Effector memory CD4-positive, alpha-beta T cell (primary cell): ENCODE results near the gene PEG3.

Source experiments
- DNase-seq, 3 donors: peaks; one replicate each; pipeline ENCODE4 v3.0.0-alpha.2; 2020
- H3K27ac ChIP-seq: 2 replicates; pipeline ENCODE4 v1.7.0; 2013; ENCODE audit warnings: mild to moderate bottlenecking, low read length, moderate library complexity; ENCODE audit not compliant: insufficient read depth, poor library complexity, severe bottlenecking
- H3K27me3 ChIP-seq: replicated peaks from 2 replicates; pipeline ENCODE4 v1.7.0; 2013; ENCODE audit warnings: mild to moderate bottlenecking, low read length; ENCODE audit not compliant: insufficient read depth, control insufficient read depth, poor library complexity, severe bottlenecking
- H3K36me3 ChIP-seq: 2 replicates; pipeline ENCODE4 v1.7.0; 2013; ENCODE audit warnings: mild to moderate bottlenecking, low read length, moderate library complexity; ENCODE audit not compliant: control insufficient read depth, insufficient read depth
- H3K4me1 ChIP-seq: 2 replicates; pipeline ENCODE4 v1.7.0; 2013; ENCODE audit warnings: low read length, mild to moderate bottlenecking; ENCODE audit not compliant: control insufficient read depth, insufficient read depth, poor library complexity, severe bottlenecking
- H3K4me3 ChIP-seq: 2 replicates; pipeline ENCODE4 v1.7.0; 2013; ENCODE audit warnings: low read length, low read depth, mild to moderate bottlenecking; ENCODE audit not compliant: insufficient read depth, poor library complexity, severe bottlenecking
- H3K9me3 ChIP-seq: 2 replicates; pipeline ENCODE4 v1.7.0; 2013; ENCODE audit warnings: mild to moderate bottlenecking, low read length, moderate library complexity; ENCODE audit not compliant: control insufficient read depth

PEG3 gene

DNA sequence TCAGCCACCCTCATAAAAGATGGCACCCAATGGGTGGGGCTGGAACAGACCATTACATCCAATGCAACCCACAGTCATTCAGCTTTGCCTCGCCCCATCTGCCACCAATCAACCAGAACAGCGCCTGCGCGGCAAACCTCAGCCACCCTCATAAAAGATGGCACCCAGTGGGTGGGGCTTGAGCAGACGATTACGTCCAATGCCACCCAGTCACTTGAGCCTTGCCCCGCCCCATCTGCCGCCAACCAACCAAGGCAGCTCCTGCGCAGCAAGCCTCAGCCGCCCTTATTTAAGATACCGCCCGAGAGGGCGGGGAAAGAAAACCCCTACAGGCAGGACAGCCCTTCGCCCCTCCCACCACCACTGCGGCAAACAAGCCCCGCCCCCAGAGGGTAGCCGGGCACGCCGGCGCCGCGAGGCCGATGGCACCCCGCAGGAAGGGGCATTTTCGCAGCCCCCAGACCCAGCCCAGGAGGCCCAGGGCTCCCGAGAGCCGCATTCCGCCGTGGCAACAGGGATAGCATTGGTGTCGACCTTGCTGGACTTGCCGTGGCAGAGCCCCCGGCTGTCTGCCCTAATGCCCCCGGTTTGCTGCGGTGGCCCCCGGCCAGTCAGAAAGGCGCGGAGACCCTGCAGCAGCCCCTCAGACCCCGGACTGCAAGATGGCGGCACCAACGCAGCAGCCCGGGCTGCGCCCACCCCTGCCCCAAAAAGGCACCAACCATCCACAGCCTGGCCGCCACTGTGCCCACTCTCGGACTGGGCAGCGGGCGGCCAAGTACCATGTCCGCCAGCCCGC is 675 bp downstream of the PEG3 start:
- no peaks in the 10 kb centered on the region for H3K27me3 ChIP-seq
- DNase-seq = no peak
- H3K4me1 ChIP-seq = no peaks in the 10 kb centered on the region
- H3K36me3 ChIP-seq = no peaks in the 10 kb centered on the region
- no peak overlapping the region for H3K4me3 ChIP-seq
- H3K27ac ChIP-seq = no peak overlapping the region
- peaks cover 11% of the 10 kb centered on the region for H3K9me3 ChIP-seq

DNA sequence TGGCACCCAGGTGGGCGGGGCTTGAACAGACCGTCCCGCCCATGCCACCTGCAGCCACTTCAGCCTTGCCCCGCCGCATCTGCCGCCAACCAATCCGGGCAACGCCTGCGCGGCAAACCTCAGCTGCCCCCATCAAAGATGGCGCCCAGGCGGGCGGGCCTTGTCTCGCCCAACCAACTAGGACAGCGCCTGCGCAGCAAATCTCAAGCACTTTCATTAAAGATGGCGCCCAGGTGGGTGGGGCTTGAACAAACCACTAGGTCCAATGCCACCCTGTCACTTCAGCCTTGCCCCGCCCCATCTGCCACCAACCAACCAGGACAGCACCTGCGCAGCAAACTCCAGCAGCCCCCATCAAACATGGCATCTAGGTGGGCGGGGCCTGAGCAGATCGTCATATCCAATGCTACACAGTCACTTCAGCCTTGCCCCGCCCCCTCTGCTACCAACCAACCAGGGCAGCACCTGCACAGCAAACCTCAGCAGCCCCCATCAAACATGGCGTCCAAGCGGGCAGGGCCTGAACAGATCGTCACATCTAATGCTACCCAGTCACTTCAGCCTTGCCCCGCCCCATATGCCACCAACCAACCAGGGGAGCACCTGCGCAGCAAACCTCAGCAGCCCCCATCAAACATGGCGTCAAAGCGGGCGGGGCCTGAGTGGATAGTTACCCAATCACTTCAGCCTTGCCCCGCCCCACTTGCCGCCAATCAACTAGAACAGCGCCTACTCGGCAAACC is 1.4 kb downstream of the PEG3 start:
- H3K4me1 ChIP-seq = no peaks in the 10 kb centered on the region

DNA sequence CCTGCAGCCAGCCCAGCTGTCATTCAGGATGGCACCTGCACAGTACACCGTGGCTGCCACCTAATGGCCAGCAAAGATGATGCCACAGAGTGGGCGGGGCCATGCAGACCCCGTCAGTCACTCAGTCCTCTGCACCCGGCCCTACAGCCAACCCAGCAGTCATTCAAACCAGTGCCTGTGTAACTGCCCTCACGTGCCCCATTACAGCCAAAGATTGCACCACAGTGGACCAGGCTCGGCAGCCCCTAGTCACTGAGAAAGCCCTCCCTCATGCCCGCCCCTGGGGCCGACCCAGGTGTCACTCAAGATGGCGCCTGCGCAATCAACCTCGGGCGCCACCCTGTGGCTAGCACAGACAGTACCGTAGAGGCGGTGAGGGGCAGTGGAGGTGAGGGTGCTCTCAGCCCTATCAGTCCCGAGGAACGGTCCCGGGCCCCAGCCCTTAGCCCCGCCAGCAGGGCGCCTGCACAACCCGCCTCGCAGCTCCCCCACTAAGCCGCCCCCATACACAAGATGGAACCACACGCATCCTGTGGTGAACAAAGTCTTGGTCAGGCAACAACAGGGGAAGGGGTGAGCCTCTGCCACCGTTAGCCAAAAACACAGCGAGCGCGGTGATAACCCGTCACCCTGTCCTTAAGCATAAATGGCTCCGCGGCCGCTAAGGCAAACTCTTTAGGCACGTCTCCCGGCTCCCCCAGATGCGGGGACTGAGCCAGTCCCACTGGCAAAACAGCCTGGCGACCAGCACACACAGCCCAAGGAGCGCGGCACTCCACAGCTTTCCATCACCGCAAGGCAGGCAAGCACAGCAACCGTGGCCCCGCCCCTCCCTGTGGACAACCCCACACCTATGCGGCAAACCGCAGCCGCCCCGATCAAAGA is 2.3 kb downstream of the PEG3 start:
- no peak overlapping the region for H3K4me3 ChIP-seq
- no peaks in the 10 kb centered on the region for H3K4me1 ChIP-seq
- peaks cover 14% of the 10 kb centered on the region for H3K9me3 ChIP-seq
- H3K27ac ChIP-seq = no peak overlapping the region
- H3K36me3 ChIP-seq = no peaks in the 10 kb centered on the region
- H3K27me3 ChIP-seq = no peaks in the 10 kb centered on the region
- DNase-seq = no peak

More for the DNA sequence above, 1.4 kb downstream of the PEG3 start:
- DNase-seq = no peak
- H3K27ac ChIP-seq = no peak overlapping the region
- H3K36me3 ChIP-seq = no peaks in the 10 kb centered on the region
- H3K4me3 ChIP-seq = no peak overlapping the region
- H3K9me3 ChIP-seq = peaks cover 14% of the 10 kb centered on the region
- H3K27me3 ChIP-seq = no peaks in the 10 kb centered on the region

DNA sequence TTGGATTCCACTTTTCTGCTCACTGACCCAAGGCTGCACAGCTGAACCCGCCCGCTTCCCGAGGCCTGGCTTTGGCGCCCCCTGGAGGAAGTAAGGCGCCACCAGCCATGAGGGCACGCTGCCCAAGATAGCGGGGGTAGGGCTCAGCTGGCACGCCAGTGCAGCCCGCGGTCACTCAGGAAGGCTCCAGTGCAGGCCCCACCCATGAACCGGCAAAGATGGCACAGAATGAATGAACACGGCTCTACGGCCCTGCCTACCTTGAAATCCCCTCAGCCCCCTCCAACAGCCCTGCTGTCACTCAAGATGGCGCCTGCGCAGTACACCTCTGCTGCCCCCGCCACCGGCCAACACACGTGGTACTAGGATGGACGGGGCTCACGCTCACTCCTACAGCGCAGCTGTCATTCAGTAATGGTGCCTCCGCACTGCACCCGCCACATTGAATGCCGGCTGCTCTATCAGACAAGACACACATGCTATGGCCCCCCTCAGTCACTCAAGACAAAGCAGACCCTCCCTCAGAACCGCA is 3.0 kb downstream of the PEG3 start:
- no peak for DNase-seq

DNA sequence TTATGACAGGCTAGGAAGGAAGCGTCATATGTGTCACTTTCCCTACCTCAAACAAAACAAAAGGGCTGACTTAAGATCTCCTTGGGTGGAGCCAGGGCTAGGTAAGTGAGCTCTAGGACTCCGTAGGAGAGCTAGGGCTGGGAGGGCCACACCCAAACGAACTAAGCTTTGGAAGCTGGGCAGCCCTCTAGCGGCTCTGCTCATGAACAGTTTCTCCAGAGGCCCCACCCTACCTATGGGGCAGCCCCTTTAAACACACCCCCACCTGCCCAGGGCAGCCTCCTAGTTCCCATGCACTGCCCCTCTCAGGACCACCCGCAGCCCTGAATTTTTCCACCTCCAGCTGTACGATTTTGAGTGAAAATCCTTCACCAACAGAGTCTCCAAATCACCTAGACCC is 3.5 kb downstream of the PEG3 start:
- Histone ChIP-seq H3K4me3 (no peak overlapping the region), H3K9me3 (peaks cover 14% of the 10 kb centered on the region), H3K4me1 (no peaks in the 10 kb centered on the region), H3K27me3 (no peaks in the 10 kb centered on the region), H3K27ac (no peak overlapping the region), H3K36me3 (no peaks in the 10 kb centered on the region)
- DNase-seq = no peak

More for the DNA sequence above, 3.0 kb downstream of the PEG3 start:
- no peaks in the 10 kb centered on the region for H3K27me3 ChIP-seq
- H3K27ac ChIP-seq = no peak overlapping the region
- no peaks in the 10 kb centered on the region for H3K36me3 ChIP-seq
- H3K4me3 ChIP-seq = no peak overlapping the region
- no peaks in the 10 kb centered on the region for H3K4me1 ChIP-seq
- peaks cover 14% of the 10 kb centered on the region for H3K9me3 ChIP-seq

DNA sequence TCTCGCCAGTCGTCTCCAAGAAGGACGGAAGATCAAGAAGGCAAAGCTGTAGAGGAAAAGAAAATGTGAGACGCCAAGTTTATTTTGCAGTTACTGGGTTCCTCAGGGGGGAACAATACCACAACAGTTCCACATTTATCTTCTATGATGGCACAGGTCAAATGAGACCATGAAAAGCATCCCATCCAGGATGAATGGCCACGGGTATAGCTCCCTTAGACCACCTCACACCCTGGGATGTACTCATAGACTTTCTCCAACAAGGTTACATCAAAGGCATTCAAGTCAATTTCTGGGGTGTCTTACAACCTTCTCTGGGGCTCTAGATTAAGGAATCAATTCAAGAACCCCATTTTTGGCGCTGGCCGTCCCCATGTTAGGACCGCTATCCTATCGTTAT is 4.5 kb downstream of the PEG3 start:
- no peak overlapping the region for H3K27ac ChIP-seq
- H3K4me1 ChIP-seq = no peaks in the 10 kb centered on the region
- no peak overlapping the region for H3K4me3 ChIP-seq
- no peaks in the 10 kb centered on the region for H3K27me3 ChIP-seq
- H3K9me3 ChIP-seq = peaks cover 14% of the 10 kb centered on the region
- no peaks in the 10 kb centered on the region for H3K36me3 ChIP-seq
- DNase-seq = no peak

DNA sequence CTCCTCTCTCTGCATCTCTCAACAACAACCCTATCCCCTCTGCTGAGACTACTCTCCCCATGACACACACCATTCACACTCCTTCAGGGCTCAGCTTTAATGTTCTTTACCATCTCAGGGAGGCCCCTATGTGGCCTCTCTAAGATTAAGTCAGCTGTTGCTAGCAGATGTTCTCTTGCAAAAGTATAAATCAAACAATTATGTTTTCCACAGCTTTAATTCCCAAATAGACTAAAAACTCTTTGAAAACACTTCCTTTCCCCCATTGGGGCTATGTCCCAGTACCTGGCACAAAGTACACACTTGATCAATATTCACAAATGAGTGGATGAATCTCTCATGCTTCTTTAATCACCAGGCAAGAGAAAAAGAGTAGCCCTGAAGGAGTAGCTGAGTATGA is 5.1 kb downstream of the PEG3 start:
- Histone ChIP-seq H3K27me3 (no peaks in the 10 kb centered on the region), H3K4me1 (no peaks in the 10 kb centered on the region), H3K4me3 (no peak overlapping the region), H3K36me3 (no peaks in the 10 kb centered on the region), H3K27ac (no peak overlapping the region), H3K9me3 (peaks cover 14% of the 10 kb centered on the region)
- DNase-seq = no peak

DNA sequence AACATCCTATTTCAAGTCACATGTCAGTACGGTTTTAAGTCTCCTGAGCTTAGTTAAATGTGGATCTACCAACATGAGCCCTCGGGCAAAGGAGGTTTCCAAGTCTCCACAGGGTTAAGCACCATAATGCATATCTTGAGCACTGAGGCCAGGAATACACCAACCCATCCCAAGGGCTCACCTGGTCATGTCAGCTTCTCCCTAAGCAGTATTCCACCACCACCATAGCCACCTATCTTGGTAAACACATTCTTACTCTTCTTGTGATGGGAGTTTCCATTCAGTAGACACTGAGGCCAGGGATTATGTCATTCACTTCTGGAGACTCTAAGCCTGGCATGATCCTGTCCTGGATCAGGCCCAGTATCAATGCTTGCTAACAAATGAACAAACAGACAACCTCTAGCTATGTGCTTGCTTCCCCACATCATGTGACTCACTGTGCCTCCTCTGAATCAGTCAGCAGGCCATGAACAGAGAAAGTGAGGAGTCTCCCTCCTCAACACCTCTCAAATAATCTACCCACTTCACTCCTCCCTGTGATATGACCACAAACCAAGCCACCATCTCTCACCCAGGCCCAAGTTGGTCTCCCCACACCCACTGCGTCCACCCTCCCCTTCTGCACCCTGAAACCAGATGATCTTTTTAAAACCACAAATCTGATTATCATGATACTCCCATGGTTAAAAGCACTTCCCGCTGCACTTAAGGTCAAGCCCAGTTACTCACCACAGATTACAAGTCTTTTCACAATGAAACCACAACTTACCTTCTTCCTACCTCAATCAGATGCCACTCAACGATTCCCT is 5.8 kb downstream of the PEG3 start:
- Histone ChIP-seq H3K9me3 (peaks cover 12% of the 10 kb centered on the region), H3K27me3 (no peaks in the 10 kb centered on the region), H3K36me3 (no peaks in the 10 kb centered on the region), H3K4me3 (no peak overlapping the region), H3K4me1 (no peaks in the 10 kb centered on the region), H3K27ac (no peak overlapping the region)
- no peak for DNase-seq

DNA sequence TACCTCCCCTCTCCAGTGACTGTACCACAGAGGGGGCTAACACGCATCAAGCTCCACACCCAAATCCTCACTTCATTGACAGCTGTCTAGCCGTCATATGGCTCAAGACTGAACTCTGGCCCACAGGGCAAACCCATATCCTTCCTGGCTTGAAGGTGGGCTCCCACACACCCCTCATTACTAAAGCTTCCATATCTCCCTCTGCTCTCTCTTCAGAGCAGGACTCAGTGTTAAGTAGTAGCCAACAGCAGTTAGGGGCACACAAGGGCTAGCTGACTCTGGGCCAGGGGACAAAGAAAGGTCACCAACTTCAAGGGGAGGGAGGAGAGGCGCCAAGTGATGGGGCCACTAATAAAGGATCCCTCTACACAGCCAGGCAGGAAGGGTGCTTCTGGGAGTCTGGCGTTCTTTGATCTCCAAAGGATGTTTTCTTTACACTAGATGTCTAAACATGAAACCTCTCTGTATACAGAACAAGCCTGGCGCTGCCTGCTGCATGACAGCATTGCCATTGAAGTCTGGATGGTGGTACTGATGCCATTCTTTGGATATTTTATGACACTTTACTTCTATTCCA is 8.1 kb downstream of the PEG3 start:
- H3K9me3 ChIP-seq = peaks cover 2% of the 10 kb centered on the region
- H3K27me3 ChIP-seq = no peaks in the 10 kb centered on the region
- H3K4me3 ChIP-seq = no peak overlapping the region
- H3K27ac ChIP-seq = no peak overlapping the region
- DNase-seq = no peak
- no peaks in the 10 kb centered on the region for H3K4me1 ChIP-seq
- no peaks in the 10 kb centered on the region for H3K36me3 ChIP-seq
